ENCODE measurements around the gene C7.

DNA sequence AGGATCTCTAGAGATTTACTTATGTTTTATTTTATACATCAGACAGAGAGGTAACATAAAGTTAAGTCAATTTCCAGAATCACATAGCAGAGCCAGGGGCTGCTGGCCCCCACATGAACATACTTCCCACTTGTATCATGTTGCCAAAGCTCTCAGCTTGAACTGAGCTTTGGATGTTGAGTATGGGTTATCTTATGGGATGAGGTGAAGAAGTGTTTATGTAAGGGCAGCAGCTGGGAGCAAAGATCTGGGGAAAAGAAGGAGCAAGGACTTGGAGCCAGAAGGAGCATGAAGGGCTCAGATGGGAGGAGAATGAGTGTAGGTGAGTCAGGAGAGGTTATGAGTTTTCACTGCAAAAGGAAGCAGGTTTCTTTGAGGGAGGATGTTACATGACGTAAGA, 89.8 kb downstream of the C7 start:
- TF ChIP-seq POLR2AphosphoS5 (IDR thresholded peaks at IDR 0.05; ENCODE audit: low read depth, low read length) (no peak), POLR2A (IDR thresholded peaks at IDR 0.05; ENCODE audit: low read depth, low read length) (no peak)

Data from GM12892 (cell line).